Upper lobe of right lung (tissue), 1 donor: ENCODE measurements around the gene COL5A1. TPM values are rescaled to one million over a fixed set of nuclear protein-coding genes. Genes with fewer than 3 reads are reported as not detected.

Experiments used
- ATAC-seq: fragments of 200-7000 bp; cut with Tn5 transposase; one replicate; pipeline ENCODE4 v1.9.1; 2020; ENCODE audit warnings: mild to moderate bottlenecking, moderate library complexity
- DNase-seq: peaks from one replicate; pipeline ENCODE4 v3.0.0-alpha.2; 2020
- H3K27ac ChIP-seq: fragments of 200-600 bp; one replicate; pipeline ENCODE4 v1.8.0; 2022
- H3K27me3 ChIP-seq: fragments of 200-600 bp; one replicate; pipeline ENCODE4 v1.8.0; 2022; ENCODE audit warnings: mild to moderate bottlenecking
- H3K36me3 ChIP-seq: fragments of 200-600 bp; one replicate; pipeline ENCODE4 v1.8.0; 2022
- H3K4me1 ChIP-seq: fragments of 200-600 bp; one replicate; pipeline ENCODE4 v1.8.0; 2022
- H3K4me3 ChIP-seq: fragments of 200-600 bp; one replicate; pipeline ENCODE4 v1.8.0; 2022; ENCODE audit warnings: mild to moderate bottlenecking
- H3K9me3 ChIP-seq: fragments of 200-600 bp; one replicate; pipeline ENCODE4 v1.8.0; 2022
- intact Hi-C: fragments of 100-400 bp; cut with DNase I; formaldehyde crosslinking; loops from one replicate; pipeline ENCODE4 v1.11.0; 2022
- total RNA-seq: library from RNA; stranded (reverse); fragmentation: NEBNext Ultra II Directional; extraction: Animal tissue kit (Norgen Biotek cat#: 25700); gene quantifications from one replicate; pipeline ENCODE4 v1.2.1, GENCODE V29; 2021
- TF ChIP-seq, protein P1 (sequence below): fragments of 200-600 bp; IDR thresholded peaks from one replicate; pipeline ENCODE4 v1.8.0; 2022; ENCODE audit warnings: antibody characterized with exemption
- donor health status: DM: no; HTN: yes; CAD: no; lungs with severe emphysema.

The COL5A1 gene
- total RNA-seq, 1 donor from 2014 or later, result 37.8 TPM

DNA sequence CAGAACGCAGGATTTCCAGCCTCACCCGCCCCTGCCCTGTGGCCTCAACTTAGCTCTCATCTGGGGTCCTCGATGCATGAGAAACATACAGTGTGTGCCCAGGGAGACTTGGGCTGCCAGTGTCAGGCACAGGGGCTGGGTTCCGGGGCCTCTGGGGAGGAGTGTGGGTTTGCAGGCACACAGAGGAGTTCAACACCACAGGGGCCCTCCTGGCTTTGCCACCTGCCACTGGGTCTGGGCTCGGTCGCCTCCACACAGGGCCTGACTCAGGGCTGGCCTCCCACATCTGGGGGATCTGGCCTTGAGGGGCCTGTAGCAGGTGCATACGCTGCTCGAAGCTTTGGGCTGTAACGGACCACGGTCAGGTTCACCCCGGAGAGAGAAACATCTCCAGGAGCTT lies 111.6 kb downstream of the COL5A1 start:
- ATAC-seq (no peak), DNase-seq (no peak)
- Histone ChIP-seq H3K27me3 (no peaks in the 10 kb centered on the region), H3K9me3 (no peaks in the 10 kb centered on the region), H3K36me3 (peaks cover 4% of the 10 kb centered on the region), H3K27ac (no peak overlapping the region), H3K4me3 (no peak overlapping the region), H3K4me1 (no peaks in the 10 kb centered on the region)
- TF ChIP-seq, protein P1, sequence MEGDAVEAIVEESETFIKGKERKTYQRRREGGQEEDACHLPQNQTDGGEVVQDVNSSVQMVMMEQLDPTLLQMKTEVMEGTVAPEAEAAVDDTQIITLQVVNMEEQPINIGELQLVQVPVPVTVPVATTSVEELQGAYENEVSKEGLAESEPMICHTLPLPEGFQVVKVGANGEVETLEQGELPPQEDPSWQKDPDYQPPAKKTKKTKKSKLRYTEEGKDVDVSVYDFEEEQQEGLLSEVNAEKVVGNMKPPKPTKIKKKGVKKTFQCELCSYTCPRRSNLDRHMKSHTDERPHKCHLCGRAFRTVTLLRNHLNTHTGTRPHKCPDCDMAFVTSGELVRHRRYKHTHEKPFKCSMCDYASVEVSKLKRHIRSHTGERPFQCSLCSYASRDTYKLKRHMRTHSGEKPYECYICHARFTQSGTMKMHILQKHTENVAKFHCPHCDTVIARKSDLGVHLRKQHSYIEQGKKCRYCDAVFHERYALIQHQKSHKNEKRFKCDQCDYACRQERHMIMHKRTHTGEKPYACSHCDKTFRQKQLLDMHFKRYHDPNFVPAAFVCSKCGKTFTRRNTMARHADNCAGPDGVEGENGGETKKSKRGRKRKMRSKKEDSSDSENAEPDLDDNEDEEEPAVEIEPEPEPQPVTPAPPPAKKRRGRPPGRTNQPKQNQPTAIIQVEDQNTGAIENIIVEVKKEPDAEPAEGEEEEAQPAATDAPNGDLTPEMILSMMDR, result no peak
- intact Hi-C loops, result no loop called here

DNA sequence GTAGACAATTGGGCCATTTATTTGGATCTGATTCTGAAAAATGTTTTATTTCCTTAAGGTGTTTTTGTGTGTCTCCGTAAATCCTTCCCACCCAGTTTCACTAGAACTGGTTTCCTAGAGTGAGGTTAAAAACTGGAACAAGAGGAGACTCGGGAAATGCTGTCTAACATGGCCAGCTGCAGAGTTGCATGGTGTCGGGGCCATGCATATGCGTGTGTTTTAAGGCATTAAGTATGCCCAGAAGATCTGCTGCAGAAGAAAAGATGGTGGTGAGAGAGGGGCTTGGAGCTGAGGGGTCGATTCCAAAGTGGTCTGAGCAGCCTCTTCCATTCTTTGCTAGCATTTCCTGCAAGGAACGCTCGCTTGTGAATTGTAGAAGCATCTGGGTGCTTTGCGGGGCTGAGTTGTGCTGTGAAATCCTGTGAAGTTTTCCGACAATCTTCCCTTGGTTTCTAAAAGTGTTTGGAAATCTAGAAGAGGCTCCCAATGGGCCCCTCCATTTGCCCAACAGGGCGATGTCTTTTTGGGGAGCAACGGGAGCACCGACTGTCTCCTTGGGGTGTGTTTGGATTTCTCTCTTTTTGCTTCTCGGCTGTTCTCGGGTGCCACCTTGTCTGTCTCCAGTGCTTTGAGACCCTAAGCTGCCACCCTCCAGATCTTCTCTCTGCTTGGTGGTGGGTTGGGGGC lies 113.8 kb downstream of the COL5A1 start:
- ATAC-seq, result no peak
- Histone ChIP-seq H3K27me3 (no peaks in the 10 kb centered on the region), H3K27ac (no peak overlapping the region), H3K36me3 (peaks cover 4% of the 10 kb centered on the region), H3K4me1 (no peaks in the 10 kb centered on the region), H3K9me3 (no peaks in the 10 kb centered on the region), H3K4me3 (no peak overlapping the region)
- TF ChIP-seq, protein P1, result no peak
- intact Hi-C loops, result no loop called here
- no peak for DNase-seq

DNA sequence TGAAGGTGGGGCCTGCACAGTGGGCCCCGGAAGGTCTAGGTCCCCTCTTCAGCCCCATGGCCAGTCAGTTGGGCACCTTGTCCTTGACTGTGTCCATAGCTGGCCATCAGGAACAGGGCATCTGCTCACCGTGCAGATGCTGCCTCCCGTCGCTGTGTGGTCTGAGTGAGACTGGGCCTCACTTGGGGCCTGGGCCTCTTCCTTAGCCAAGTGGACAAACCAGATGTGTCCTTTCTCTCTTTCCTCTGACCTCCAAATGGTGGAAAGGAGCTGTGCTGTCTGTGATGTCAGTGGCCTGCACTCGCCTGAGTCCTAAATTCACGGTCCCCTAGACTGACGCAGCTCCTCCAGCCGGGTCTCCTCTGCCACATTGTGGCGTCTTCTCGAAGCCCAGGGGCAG lies 114.5 kb downstream of the COL5A1 start:
- no peak overlapping the region for H3K4me3 ChIP-seq
- no peak overlapping the region for H3K27ac ChIP-seq
- no peaks in the 10 kb centered on the region for H3K4me1 ChIP-seq
- intact Hi-C loops, result no loop called here
- TF ChIP-seq, protein P1, result no peak
- no peaks in the 10 kb centered on the region for H3K27me3 ChIP-seq
- H3K9me3 ChIP-seq, result no peaks in the 10 kb centered on the region
- peaks cover 4% of the 10 kb centered on the region for H3K36me3 ChIP-seq
- no peak for DNase-seq
- ATAC-seq, result no peak

DNA sequence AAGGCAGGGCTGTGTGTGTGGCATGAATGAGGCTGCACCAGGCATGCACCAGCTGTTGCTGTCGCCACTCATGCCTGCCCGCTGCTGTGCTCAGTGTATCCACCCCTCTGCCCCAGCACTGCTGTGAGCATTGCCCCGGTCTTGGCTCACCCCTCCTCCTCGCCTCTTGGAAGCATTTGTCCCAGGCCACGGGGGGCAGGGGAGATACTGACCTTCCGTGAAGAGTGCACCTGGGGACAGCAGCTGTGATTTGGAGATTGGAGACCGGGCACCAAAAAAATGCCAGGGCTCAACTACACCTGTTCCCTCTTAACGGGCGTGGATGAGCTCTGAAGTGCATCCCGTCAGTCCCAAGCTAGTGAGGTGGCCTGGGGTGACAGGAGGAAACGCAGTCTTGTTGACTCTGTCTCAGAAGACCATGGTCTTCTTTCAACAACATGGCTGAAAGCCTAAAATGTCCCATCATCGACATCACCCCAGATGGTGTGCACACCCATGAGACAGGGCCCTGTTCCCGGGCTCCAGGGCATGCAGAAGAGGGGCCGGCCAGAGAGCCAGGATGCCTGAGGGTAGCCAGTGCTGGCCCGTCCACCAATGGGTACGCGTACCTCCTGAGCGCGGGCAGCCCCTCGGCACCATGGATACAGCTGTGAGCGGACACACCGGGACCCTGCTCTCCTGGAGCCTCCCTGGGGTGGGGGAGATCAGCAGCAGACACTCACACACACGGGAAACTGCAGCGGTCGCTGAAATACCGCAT lies 115.8 kb downstream of the COL5A1 start:
- no peak for ATAC-seq
- DNase-seq, result no peak
- Histone ChIP-seq H3K9me3 (no peaks in the 10 kb centered on the region), H3K27ac (no peak overlapping the region), H3K36me3 (no peaks in the 10 kb centered on the region), H3K27me3 (no peaks in the 10 kb centered on the region), H3K4me3 (no peak overlapping the region), H3K4me1 (no peaks in the 10 kb centered on the region)
- intact Hi-C loops, result no loop called here
- TF ChIP-seq, protein P1, result no peak

DNA sequence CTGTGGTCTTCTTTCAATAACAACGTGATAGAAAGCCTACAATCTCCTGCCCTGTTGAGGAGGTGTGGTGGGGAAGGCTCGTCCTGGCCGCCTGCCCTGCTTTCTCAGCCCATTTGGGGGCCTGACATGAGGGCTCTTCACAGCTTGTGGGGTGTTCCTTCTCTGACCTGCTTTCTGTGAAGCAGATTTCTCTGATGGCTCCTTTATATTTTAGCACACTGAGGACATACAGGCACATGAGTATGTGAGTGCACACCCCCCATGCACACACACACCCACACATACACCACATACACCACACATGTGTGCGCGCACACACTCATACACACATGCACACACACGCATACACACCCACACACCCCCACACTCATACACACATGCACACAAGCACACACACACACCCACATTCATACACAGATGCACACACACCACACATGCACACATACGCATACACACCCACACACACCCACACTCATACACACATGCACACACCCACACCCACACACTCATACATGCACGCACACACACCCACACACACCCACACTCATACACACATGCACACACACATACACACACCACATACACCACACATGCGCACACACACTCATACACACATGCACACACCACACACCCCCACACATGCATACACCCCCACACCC lies 117.5 kb downstream of the COL5A1 start:
- TF ChIP-seq, protein P1, result no peak
- H3K4me1 ChIP-seq, result no peaks in the 10 kb centered on the region
- no peak overlapping the region for H3K4me3 ChIP-seq
- H3K36me3 ChIP-seq, result no peaks in the 10 kb centered on the region
- no peak for ATAC-seq
- no peak for DNase-seq
- no peak overlapping the region for H3K27ac ChIP-seq
- intact Hi-C loops, result no loop called here
- H3K27me3 ChIP-seq, result no peaks in the 10 kb centered on the region
- no peaks in the 10 kb centered on the region for H3K9me3 ChIP-seq
